SK-N-SH treated with all-trans-retinoic acid at 6 μM for 48 hours (cell line): ENCODE results near the gene DNAJC1.

Experiments used
- GLIS3 ChIP-seq: fragments of 250-450 bp; sonication (Bioruptor Pico); IDR thresholded peaks from 2 replicates; pipeline ENCODE4 v1.5.0; 2020; ENCODE audit warnings: mild to moderate bottlenecking, moderate library complexity
- OSR1 ChIP-seq: fragments of 250-450 bp; sonication (Bioruptor Pico); IDR thresholded peaks from 2 replicates; pipeline ENCODE4 v1.8.0; 2022; ENCODE audit warnings: moderate library complexity, mild to moderate bottlenecking, inconsistent platforms
- POU6F1 ChIP-seq: fragments of 250-450 bp; sonication (Bioruptor Pico); IDR thresholded peaks from 2 replicates; pipeline ENCODE4 v1.8.0; 2021; ENCODE audit warnings: low read depth, mild to moderate bottlenecking, moderate library complexity, borderline replicate concordance
- RARB ChIP-seq: fragments of 250-450 bp; sonication (Bioruptor Pico); IDR thresholded peaks from 2 replicates; pipeline ENCODE4 v1.8.0; 2021; ENCODE audit warnings: mild to moderate bottlenecking, moderate library complexity
- TCF4 ChIP-seq: fragments of 250-450 bp; sonication (Bioruptor Pico); IDR thresholded peaks from 2 replicates; pipeline ENCODE4 v1.8.0; 2021; ENCODE audit warnings: mild to moderate bottlenecking, moderate library complexity, borderline replicate concordance
- ZC3H10 ChIP-seq: fragments of 250-450 bp; sonication (Bioruptor Pico); IDR thresholded peaks from 2 replicates; pipeline ENCODE4 v1.5.1; 2021; ENCODE audit warnings: mild to moderate bottlenecking, moderate library complexity
- ZFP30 ChIP-seq: fragments of 450-650 bp; formaldehyde crosslinking; IDR thresholded peaks from 2 replicates; pipeline ENCODE4 v1.5.0; 2022; ENCODE audit warnings: mild to moderate bottlenecking, moderate library complexity
- ZNF8 ChIP-seq: fragments of 450-650 bp; formaldehyde crosslinking; IDR thresholded peaks from 2 replicates; pipeline ENCODE4 v1.5.0; 2020; ENCODE audit warnings: mild to moderate bottlenecking, moderate library complexity
- TF ChIP-seq, protein P1 (sequence below): fragments of 250-450 bp; sonication (Bioruptor Pico); IDR thresholded peaks from 2 replicates; pipeline ENCODE4 v1.5.1; 2020; ENCODE audit warnings: low read depth, mild to moderate bottlenecking, moderate library complexity

DNA sequence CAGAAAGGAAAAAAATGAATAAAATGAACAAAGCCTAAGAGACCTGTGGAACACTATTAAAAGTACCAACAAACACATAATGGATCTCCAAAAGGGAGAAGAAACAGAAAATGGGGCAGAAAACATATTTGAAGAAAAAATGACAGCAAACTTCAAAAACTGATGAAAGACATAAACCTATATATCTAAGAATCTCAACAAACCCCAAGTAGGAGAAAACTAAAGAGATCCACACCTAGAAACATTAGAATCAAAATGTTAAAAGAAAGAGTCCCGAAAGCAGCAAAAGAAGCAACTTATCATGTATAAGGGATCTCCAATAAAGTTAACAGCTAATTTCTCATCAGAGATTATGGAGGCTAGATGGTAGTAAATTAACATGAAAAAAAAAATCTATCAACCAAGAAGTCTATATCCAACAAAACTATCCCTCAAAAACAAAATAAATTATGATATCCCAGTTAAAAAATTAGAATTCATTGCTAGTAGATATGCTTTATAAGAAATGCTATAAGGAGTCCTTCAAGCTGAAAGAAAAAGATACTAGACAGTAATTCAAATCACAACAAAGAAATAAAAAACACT is 68.0 kb downstream of the DNAJC1 start:
- TF ChIP-seq OSR1, result no peak
- TF ChIP-seq ZNF8 (CRISPR knock-in tag), result no peak
- no peak for TF ChIP-seq TCF4 (CRISPR knock-in tag)
- TF ChIP-seq GLIS3 (CRISPR knock-in tag), result no peak
- TF ChIP-seq POU6F1 (CRISPR knock-in tag), result no peak
- TF ChIP-seq, protein P1, sequence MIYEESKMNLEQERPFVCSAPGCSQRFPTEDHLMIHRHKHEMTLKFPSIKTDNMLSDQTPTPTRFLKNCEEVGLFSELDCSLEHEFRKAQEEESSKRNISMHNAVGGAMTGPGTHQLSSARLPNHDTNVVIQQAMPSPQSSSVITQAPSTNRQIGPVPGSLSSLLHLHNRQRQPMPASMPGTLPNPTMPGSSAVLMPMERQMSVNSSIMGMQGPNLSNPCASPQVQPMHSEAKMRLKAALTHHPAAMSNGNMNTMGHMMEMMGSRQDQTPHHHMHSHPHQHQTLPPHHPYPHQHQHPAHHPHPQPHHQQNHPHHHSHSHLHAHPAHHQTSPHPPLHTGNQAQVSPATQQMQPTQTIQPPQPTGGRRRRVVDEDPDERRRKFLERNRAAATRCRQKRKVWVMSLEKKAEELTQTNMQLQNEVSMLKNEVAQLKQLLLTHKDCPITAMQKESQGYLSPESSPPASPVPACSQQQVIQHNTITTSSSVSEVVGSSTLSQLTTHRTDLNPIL, result no peak
- TF ChIP-seq ZFP30 (CRISPR knock-in tag), result no peak
- no peak for TF ChIP-seq RARB (CRISPR knock-in tag)
- TF ChIP-seq ZC3H10 (CRISPR knock-in tag), result no peak
